Endodermal cell (in vitro differentiated cells): ENCODE data around the gene PRRT3. TPM values are rescaled to one million over a fixed set of nuclear protein-coding genes. Genes with fewer than 3 reads are reported as not detected.
A peak's percentile ranks its signal among the peaks of the same experiment; 100 is the strongest.

Experiments
- DNase-seq: peaks from one replicate; pipeline ENCODE4 v3.0.0-alpha.2; 2017
- H3K27ac ChIP-seq: 2 replicates; pipeline ENCODE4 v1.5.1; 2013; ENCODE audit warnings: mild to moderate bottlenecking, low read depth, low read length, moderate library complexity
- H3K27me3 ChIP-seq: 2 replicates; pipeline ENCODE4 v1.6.1; 2013; ENCODE audit warnings: mild to moderate bottlenecking, low read length, moderate library complexity; ENCODE audit not compliant: insufficient read depth, control insufficient read depth, poor library complexity, severe bottlenecking
- H3K36me3 ChIP-seq: 2 replicates; pipeline ENCODE4 v1.7.0; 2013; ENCODE audit warnings: mild to moderate bottlenecking, low read length, moderate library complexity; ENCODE audit not compliant: control insufficient read depth, insufficient read depth
- H3K4me1 ChIP-seq: one replicate; pipeline ENCODE4 v1.7.0; 2013; ENCODE audit warnings: low read length; ENCODE audit not compliant: control insufficient read depth, insufficient read depth
- H3K4me3 ChIP-seq: 2 replicates; pipeline ENCODE4 v1.5.1; 2013; ENCODE audit warnings: mild to moderate bottlenecking, low read length, moderate library complexity
- H3K9ac ChIP-seq: 2 replicates; pipeline ENCODE4 v1.6.1; 2013; ENCODE audit warnings: mild to moderate bottlenecking, low read length, moderate library complexity; ENCODE audit not compliant: poor library complexity, severe bottlenecking; ENCODE audit errors: extremely low read depth
- H3K9me3 ChIP-seq: 2 replicates; pipeline ENCODE4 v1.6.1; 2013; ENCODE audit warnings: mild to moderate bottlenecking, low read length, moderate library complexity; ENCODE audit not compliant: control insufficient read depth
- H3K27ac Mint-ChIP-seq: 2 replicates; pipeline ENCODE4 v1.8.0; 2020; ENCODE audit warnings: mixed read lengths
- H3K27me3 Mint-ChIP-seq: 2 replicates; pipeline ENCODE4 v1.8.0; 2021; ENCODE audit warnings: mild to moderate bottlenecking, mixed read lengths; ENCODE audit not compliant: insufficient read depth
- H3K36me3 Mint-ChIP-seq: 2 replicates; pipeline ENCODE4 v1.8.0; 2020; ENCODE audit warnings: low read depth, mixed read lengths
- H3K4me1 Mint-ChIP-seq: 2 replicates; pipeline ENCODE4 v1.8.0; 2020; ENCODE audit warnings: mixed read lengths
- H3K4me3 Mint-ChIP-seq: 2 replicates; pipeline ENCODE4 v1.8.0; 2020; ENCODE audit warnings: mild to moderate bottlenecking, moderate library complexity, mixed read lengths
- H3K9me3 Mint-ChIP-seq: 2 replicates; pipeline ENCODE4 v1.8.0; 2020; ENCODE audit warnings: mild to moderate bottlenecking, mixed read lengths
- CTCF ChIP-seq: fragments of 200-600 bp; sonication (generic); conservative IDR thresholded peaks from 2 replicates; pipeline ENCODE4 v1.5.0; 2021; ENCODE audit warnings: antibody characterized with exemption, mild to moderate bottlenecking
- WGBS, 2 experiments: methylation state at CpG; one replicate each; pipeline versions ENCODE4 v1.1.5 to v1.1.7; 2013; ENCODE audit warnings: missing lambda C conversion rate in 2 of 2, mixed read lengths in 1 of 2; ENCODE audit not compliant: insufficient coverage in 1 of 2, insufficient read length in 1 of 2; 5-methylcytosine and 5-hydroxymethylcytosine counted together
- total RNA-seq, 2 donors: library from RNA; stranded (reverse); fragmentation: NEBNext Ultra II Directional in 1 of 2; extraction: Animal tissue kit (Norgen Biotek cat#: 25700) in 1 of 2; gene quantifications; 2 replicates in 1 of 2; 3 replicates in 1 of 2; pipeline ENCODE4 v1.2.1, GENCODE V29; 2021

The PRRT3 gene
- total RNA-seq, 2 donors from 2014 or later, result 7.4 to 11.3 TPM

DNA sequence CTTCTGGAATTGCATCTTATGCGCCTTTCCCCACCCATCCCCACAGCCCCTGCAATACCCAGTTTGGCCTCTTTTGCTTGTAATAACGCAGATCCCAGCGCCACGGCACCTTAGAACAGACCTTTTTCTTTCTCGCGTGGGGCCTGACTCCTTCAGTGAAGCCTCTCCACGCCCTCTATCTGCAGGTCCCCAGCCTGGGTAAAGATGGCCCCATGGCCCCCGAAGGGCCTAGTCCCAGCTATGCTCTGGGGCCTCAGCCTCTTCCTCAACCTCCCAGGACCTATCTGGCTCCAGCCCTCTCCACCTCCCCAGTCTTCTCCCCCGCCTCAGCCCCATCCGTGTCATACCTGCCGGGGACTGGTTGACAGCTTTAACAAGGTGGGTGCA is 18.0 kb downstream of the PRRT3 start:
- H3K9ac ChIP-seq, result peak overlapping the region; percentile 85
- H3K4me1 Mint-ChIP-seq, result peaks cover 13% of the 10 kb centered on the region
- peaks cover 6% of the 10 kb centered on the region for H3K9me3 Mint-ChIP-seq
- H3K36me3 ChIP-seq, result peaks cover 31% of the 10 kb centered on the region
- H3K27me3 ChIP-seq, result no peaks in the 10 kb centered on the region
- H3K4me1 ChIP-seq, result no peaks in the 10 kb centered on the region
- TF ChIP-seq CTCF, result peak; percentile 39
- H3K27ac ChIP-seq, result peak overlapping the region; percentile 88
- WGBS, 2 experiments, result 42 to 47% methylated on average over 10 to 11 of the region's 11 CpGs
- H3K36me3 Mint-ChIP-seq, result peaks cover 35% of the 10 kb centered on the region
- peak overlapping the region; percentile 76 for H3K4me3 Mint-ChIP-seq
- H3K27ac Mint-ChIP-seq, result peak overlapping the region; percentile 92
- H3K9me3 ChIP-seq, result no peaks in the 10 kb centered on the region
- peaks cover 2% of the 10 kb centered on the region for H3K27me3 Mint-ChIP-seq
- no peak for DNase-seq
- H3K4me3 ChIP-seq, result peak overlapping the region; percentile 93

DNA sequence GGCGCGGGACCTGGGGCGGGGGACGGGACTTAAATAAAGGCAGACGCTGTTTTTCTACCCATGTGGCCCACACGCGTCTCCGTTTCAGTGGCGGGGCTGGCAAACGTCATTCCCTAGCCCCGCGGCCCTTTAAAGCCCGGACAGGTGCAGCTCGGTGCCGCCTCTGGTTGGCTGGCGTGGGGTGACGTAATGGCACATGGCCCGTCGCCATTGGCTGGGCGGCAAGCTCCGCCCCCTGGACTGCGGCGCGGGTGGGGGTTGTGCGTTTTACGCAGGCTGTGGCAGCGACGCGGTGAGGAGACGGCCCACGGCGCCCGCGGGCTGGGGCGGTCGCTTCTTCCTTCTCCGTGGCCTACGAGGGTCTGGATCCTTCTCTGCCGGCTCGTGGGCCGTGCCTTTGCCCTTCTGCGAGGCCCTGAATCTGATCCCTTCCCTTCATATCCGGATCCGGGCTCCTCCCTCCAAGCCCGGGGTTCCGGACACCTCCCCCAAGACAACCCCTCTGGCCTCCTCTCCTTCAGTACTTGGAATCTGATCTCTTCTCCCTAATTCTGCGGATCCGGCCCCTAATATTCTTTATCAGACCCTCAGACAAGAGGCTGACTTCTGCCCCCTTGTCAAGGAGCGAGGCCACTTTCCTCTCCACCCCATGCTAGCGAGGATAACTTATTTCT is 18.5 kb downstream of the PRRT3 start, which contains the start of gene CRELD1:
TSS of gene CRELD1 (plus strand) at position 274 of the 674 bp plus-strand sequence. CDS start 605 bp downstream, outside the sequence.
- Histone ChIP-seq H3K4me3 (peak within 1 kb of the TSS; percentile 93), H3K4me1 (no peaks in the 10 kb centered on the region), H3K9ac (peak within 1 kb of the TSS; percentile 85), H3K9me3 (no peaks in the 10 kb centered on the region), H3K27ac (peak within 1 kb of the TSS; percentile 88), H3K27me3 (no peaks in the 10 kb centered on the region), H3K36me3 (peaks cover 31% of the 10 kb centered on the region)
- Mint-ChIP-seq H3K27ac (peak within 1 kb of the TSS; percentile 92), H3K36me3 (peaks cover 31% of the 10 kb centered on the region), H3K27me3 (peaks cover 2% of the 10 kb centered on the region), H3K9me3 (peaks cover 6% of the 10 kb centered on the region), H3K4me3 (peak within 1 kb of the TSS; percentile 76), H3K4me1 (peaks cover 13% of the 10 kb centered on the region)
- WGBS, 2 experiments, result 1 to 2% methylated on average over 35 to 50 of the region's 50 CpGs
- no peak for TF ChIP-seq CTCF
- DNase-seq, result peak; percentile 98

- H3K27ac ChIP-seq, result peak overlapping the region; percentile 88
Observed at GRCh38 chr3:9932843-9933560, 19.2 kb downstream of the PRRT3 start.

More at GRCh38 chr3:9932843-9933560, 19.2 kb downstream of the PRRT3 start:
- DNase-seq, result peak; percentile 95
- Histone ChIP-seq H3K4me1 (no peaks in the 10 kb centered on the region), H3K36me3 (peaks cover 27% of the 10 kb centered on the region), H3K27me3 (no peaks in the 10 kb centered on the region), H3K9me3 (no peaks in the 10 kb centered on the region), H3K9ac (peak overlapping the region; percentile 85), H3K4me3 (peak overlapping the region; percentile 93)
- H3K9me3 Mint-ChIP-seq, result peaks cover 6% of the 10 kb centered on the region
- peak; percentile 85 for TF ChIP-seq CTCF
- H3K27me3 Mint-ChIP-seq, result peaks cover 2% of the 10 kb centered on the region
- H3K27ac Mint-ChIP-seq, result peak overlapping the region; percentile 92
- peak overlapping the region; percentile 76 for H3K4me3 Mint-ChIP-seq
- H3K4me1 Mint-ChIP-seq, result peaks cover 13% of the 10 kb centered on the region
- WGBS, 2 experiments, result 0 to 1% methylated on average over 57 to 77 of the region's 77 CpGs
- H3K36me3 Mint-ChIP-seq, result peaks cover 27% of the 10 kb centered on the region
